Upper lobe of left lung (tissue), 4 donors: ENCODE data around the gene MMP12.

Experiments used
- CTCF ChIP-seq, 6 experiments: fragments of 450-650 bp in 4 of 6; fragments of 200-600 bp in 2 of 6; sonication (generic) in 2 of 6; IDR thresholded peaks; one replicate each; pipeline ENCODE4 v1.5.1; 2016 to 2019; ENCODE audit warnings: antibody characterized with exemption in 6 of 6
- EP300 ChIP-seq, 4 donors: sonication (generic); formaldehyde crosslinking; IDR thresholded peaks; one replicate each; pipeline ENCODE4 v1.5.1; 2017; ENCODE audit warnings: antibody characterized with exemption in 4 of 4, control low read depth in 2 of 4
- POLR2A ChIP-seq, 4 donors: fragments of 450-650 bp; IDR thresholded peaks; one replicate each; pipeline ENCODE4 v1.5.1; 2016 to 2017; ENCODE audit warnings: antibody characterized with exemption in 4 of 4, mild to moderate bottlenecking in 2 of 4
- POLR2AphosphoS5 ChIP-seq, 2 donors: sonication (generic); formaldehyde crosslinking; IDR thresholded peaks; one replicate each; pipeline ENCODE4 v1.5.1; 2017; ENCODE audit warnings: antibody characterized with exemption in 2 of 2

GRCh38 chr11:102911758-102912481 is 37.1 kb upstream of the MMP12 start:
- TF ChIP-seq EP300 (IDR thresholded peaks at IDR 0.05) (no peak), CTCF (IDR thresholded peaks at IDR 0.05) (no peak), POLR2AphosphoS5 (IDR thresholded peaks at IDR 0.05) (no peak), POLR2A (IDR thresholded peaks at IDR 0.05) (no peak)
